NK-92 (cell line): ENCODE results near the gene DCC.

Experiments used
- DNase-seq: peaks from one replicate; lab custom pipeline; 2025; ENCODE audit not compliant: unreplicated experiment; lab: John Stamatoyannopoulos, UW

Gene DCC

DNA sequence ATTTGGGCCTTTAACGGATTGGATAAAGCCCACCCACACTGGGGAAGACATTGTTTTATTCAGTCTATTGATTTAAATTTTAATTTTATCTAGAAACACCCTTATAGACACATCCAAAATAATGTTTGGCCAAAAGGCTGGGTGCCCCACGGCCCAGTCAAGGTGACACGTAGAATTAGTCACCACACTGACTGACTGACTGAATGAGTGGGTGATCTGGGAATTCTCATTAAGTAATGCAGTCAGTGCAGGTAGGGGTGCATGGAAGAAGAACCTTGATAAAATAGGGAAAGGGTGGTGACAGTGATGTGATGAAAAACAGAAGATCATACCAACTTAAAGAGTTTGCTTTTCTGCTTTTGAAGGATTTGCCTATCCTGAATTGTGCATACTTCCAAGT is 554.8 kb downstream of the DCC start:
- DNase-seq: no peak

DNA sequence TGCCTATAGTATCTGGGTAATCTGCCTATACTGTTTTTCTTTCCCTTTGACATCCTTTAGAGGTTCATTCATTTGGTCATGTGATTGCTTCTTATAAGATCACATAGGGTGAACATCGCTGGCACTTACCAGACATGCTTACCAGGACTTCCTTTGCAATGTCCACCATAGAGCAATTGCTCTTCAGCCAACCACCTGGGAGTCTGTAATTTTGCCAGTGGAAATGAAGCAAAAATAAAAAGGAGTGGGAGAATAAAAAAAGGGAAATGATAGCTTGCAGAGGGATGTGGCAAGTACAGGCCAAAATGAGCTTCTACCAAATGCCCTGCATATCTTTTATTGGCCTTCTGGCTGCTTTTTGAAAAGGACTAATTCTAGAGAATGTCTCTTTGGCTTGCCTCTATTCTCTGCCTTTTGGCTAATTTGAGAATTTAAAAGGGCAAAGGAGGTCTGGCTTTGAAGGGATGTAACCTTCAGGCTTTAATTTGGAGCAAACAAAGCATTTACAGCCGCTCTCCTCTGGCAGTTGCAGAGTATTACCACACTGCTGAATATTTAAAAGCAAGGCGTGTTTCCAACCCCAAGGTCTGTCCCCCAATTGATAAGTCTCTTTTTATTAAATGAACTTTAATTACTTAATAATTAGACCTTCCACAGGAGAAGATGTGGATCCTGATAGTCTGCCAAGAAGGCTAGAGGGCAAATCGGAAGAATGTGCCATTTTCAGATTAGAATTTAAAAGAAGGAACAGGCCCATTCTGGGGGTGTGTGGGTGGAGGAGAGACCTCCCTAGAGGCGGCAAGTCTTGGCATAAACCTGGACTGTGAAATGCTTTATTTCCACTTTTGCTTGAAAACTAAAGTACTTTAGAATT is 557.9 kb downstream of the DCC start:
- no peak for DNase-seq

DNA sequence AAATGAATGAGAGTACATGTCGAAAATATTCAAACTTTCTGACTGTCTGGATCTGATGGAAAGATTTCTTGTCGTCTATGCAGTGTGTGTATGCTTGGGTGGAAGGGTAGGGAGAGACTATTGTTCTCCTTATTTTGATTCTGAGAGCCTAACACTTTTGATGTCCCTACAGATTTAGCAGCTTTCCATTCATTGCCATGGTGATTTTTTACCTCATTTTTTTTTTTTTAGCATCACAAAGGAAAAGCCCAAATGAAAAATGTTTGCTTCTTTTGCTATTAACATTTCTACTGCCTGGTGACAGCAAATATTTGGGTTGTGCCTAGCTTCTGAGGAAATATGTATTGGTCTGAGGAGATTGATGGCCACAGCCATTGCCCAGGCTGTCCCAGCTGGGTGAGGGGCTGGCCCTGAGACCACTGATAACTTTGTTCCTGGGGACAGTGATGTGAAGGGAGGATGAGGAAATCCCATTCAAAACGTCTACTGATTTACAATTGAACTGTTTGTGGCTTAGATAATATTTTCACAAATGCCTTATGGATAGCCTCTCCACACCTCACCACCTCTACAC is 558.6 kb downstream of the DCC start:
- DNase-seq: no peak

DNA sequence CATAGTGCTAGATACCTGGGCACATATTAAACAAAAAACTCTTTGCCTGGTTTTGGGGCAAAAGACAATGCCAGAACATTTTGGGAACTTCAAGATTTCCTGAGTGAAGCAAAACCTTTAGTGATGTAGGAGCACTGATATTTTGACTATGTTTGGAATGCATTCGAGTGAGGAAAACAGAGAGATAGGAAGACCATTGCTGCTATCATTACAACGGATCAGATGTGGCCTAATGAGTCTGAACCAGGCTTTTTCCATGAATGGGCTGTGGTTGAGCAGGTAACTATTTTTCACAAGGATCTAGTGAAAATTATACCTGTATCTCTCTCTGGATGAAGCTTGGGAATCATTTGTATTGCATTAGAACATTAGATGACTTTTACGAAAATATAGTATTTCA is 562.2 kb downstream of the DCC start:
- no peak for DNase-seq

DNA sequence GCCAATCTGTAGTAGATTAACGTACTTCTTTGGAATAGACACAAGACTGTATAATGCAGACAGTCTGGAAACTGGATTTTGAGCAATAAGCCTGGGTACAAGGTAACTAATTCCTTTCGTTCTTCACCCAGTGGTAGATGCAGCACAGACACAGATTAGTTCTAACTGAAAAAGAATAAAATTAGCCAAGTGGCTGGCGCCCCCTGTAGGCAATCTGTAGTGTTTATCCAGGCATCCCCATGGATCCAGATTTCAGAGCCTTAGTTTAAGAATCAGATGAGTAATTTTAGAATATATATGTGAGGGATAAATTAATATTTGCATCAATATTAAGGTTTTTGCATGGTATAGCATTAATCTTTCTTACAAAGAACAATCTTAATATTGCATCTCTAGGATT is 563.9 kb downstream of the DCC start:
- no peak for DNase-seq

DNA sequence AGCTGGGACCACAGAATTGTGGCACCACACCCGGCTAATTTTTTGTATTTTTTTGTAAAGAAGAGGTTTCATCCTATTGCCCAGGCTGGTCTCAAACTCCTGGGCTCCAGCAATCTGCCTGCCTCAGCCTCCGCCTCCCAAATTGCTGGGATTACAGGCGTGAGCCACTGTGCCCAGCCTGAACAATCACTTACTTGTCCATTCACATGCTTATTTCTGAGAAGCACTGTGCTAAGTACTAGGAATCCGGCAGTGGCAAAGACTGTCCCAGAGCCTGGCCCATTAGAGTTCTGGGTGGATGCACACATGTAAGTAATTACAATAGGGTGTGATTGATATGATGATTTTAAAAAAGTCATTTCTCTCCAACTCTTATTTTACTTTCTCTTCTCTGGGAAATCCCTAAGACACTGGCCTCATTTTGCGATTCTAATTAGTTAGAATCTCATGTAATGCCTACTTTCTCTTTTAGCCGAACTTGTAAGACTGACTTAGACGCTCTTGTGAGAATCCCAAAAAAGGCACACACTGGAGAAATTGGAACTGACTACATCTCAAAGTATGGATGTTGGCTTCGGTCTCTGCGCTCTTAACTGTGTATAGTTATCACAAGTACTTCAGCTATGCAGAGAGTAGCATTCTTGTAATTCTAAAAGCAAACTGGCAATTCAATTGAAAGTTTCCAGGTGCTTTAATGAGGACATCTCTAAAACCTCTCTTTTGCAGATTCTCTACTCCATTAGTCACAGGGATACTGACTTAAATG is 567.7 kb downstream of the DCC start:
- DNase-seq: no peak

DNA sequence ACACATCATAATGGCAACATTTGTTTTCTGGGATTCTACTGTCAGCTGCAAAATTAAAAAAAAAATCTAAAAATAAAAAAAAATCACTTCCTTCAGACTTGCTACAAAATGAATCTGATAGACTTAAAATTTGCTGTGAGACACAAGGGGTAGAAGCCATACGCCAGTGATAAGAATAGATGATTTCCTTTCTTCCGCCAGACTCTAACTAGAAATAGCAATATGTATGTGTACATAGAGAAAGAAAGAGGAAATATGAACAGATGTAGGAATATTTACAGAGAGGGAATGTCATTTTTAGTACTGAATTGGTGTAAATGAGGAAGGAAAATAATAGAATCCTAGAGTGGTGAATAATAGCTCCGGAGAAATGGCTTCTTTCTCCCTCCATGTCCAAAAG is 574.2 kb downstream of the DCC start:
- no peak for DNase-seq

DNA sequence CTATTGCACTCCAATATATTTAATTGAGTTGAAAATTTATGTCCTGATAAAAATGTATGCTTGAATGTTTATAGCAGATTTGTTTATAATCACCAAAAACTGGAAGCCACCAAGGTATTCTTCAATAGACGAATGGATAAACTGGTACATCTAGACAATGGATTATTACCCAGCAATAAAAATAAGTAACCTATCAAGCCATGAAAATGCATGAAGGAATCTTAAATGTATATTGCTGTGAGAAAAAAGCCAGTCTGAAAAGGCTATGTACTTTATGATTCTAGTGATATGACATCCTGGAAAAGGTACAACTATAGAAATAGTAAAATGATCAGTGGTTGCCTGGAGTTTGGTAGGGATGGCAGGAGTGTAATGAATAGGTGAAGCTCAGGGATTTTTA is 580.7 kb downstream of the DCC start:
- DNase-seq: no peak

DNA sequence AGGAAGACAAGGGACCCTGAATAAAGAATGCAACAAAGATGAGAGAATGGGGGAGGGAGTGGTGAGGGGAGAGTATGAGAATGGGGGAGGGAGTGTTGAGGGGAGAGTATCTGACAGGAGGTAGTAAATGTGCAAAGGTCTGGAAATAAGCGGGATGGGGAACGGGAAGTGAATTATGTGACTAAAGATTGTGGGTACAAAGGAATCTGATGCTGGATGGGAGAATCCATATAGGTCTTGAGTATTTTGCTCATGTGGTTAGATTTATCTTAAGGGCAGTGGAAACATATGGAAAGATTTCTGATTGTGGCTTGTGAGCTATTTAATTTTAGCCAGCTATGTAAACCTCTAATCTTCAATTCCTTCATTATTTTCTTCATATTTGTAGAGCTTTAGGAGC is 593.4 kb downstream of the DCC start:
- no peak for DNase-seq

DNA sequence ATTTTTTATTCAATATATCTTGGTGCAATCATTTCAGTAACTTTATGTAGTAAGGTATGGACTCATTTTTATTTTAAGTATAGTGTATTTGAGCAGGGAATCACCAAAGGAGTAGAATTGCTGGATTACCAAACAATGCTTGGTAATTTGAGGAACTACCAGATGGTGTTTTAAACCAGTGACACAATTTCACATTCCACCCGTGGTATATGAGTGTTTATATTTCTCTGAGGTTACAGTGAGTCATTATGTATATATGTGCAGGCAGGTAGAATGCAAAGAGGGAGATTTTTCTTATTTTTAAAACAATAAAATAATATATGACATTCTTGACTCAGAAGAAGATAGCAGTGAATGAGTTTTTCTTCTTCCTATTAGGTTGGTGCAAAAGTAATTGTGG is 596.9 kb downstream of the DCC start:
- DNase-seq: no peak

DNA sequence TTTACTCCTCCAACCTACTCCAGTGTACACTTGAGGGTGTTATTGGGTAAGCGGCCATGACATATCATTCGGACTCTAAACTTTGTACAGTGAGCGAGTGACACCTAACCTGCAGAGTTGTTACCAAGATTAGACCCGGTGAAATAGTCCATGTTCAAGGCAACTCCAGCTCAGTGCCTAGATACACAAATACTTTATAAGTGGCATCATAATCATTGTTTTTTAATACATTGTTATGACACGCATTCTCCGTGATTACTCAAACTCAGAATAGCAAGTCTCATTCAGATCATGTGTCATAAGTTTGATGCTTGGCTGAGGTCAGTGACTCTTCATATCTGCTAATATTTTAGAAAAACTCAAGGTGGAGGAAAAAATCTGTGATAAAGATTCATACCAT is 597.8 kb downstream of the DCC start:
- no peak for DNase-seq

DNA sequence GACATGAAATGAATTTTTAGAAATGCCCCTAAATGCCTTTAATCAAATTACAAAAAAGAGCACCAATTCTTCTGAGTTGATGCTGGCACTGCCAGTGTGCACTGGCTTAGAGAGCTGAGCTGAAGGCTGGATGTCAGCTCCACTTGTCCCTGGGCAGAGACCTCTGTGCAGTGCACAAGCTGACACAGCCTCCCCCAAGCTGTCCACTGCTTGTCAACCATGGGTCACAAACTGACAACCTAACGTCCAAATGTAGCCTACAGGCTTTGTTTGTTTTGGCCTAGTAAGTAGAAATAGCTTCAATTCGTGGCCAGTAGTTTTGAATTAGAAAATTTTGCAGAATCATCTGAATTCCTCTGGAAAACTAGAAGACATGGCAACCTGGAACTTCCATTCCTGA is 605.6 kb downstream of the DCC start:
- no peak for DNase-seq

DNA sequence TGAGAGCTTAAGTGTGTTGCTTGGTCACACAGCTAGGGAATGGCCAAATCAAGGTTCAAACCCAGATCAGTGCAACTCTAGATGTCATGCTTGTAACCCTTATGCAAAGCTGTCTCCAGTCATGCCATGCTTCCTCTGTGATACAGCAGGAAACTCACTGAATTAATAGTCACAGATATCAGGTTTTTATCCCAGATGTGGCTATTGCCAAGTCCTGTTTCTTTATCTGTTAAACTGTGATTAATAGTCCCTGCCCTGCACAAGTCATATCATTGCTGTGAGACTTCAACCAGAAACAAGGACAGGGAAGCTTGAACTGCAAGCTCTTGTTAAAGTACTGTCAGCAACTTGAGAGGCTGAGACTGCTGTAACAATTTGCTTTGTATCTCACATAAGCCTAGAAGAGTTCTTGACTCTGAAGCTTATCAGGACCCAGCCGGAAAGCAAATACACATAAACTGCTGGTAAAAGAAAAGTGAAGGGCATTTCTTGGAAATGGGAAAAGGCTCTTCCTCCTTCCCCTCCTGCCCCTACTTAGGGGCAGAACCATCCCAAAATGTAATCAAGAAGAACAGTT is 609.0 kb downstream of the DCC start:
- DNase-seq: no peak

DNA sequence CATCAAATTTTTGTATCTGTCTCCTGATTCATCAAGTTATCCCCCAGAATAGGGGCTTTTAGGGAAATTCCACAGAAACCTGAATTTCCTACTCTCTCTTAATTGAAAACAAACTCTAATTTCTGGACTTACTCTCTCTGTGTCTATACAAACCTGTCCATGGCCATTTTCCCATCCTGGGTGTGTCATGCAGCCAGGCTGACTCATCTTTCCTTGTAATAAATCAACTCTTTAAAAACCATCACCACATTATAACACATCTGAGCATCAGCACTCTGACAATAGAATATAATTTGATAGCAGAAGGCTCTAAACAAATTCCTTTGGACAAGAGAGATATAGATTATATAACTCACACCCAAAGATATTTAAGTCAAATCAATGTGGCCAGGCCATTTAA is 610.2 kb downstream of the DCC start:
- DNase-seq: no peak

DNA sequence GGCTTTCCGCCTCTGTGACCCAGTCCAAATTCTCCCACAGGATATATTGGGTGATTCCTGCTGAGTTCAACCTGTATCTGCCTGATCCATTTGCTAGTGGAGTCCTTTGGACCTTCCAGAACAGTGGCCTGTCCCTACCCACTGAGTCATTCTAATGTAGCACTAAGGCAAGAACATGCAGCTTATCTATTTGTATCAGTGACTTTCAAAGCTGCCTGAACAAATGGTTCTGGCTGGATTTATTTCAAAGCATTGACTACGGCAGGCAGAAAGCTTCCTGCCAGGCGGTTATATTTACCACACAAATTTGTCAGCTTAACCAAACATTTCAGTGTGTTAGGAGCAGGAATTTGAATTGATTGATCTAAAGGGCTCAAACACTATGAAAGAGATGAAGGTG is 613.4 kb downstream of the DCC start:
- no peak for DNase-seq

DNA sequence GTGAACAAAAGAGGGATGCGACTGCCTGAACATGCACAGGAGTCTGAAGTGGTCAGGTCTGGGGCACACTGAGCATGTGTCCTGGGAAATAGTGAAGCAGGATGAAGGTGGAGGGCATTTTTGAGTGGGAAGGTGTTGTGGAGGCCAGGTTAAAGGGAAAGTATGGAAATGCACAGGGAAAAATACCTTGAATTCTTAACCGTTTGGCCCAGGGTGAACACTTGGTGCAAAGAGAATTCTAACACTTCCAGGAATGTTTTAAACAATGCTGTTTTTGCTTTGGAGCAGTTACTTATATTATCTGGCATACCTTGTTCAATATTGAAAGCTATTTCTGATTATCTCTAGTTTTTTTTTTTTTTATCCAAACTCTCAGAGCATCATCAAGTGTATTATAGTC is 623.5 kb downstream of the DCC start:
- DNase-seq: no peak

DNA sequence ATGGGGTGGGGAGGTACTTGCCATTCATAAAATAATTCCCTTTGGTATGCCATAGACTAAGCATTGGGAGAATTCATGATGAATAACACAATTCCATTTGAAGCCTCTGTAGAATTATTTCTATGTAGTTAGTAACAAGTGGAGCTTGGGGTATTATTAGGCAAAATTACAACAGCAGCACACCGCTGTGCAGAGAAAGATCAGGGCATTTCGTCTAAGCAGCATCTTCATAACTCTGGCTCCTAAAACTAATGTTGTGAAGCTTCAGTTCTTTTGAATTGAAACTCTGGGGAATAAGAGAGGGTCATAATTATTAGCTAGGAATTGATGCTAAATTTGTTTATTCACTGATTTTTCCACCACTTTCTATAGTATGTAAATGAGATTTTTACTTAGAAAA is 630.7 kb downstream of the DCC start:
- no peak for DNase-seq

DNA sequence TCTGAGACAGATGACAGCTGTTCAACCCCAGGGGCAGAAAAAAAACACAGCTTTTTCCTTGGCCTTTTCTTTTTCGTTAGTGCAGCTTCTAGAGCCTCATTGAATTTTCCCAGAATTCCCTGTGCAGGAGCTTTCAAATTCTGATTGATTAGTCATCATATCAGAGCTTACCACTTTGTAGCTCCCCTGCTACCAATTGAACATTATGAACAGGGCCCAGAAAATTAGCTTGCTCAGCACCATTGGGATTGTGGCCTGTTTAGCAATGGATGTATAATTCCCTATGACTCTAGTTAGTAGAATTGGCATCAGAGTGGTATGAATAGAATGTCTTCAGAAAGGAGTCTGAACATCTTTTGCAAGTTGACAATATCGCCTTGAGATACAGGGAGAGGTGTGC is 631.1 kb downstream of the DCC start:
- no peak for DNase-seq

DNA sequence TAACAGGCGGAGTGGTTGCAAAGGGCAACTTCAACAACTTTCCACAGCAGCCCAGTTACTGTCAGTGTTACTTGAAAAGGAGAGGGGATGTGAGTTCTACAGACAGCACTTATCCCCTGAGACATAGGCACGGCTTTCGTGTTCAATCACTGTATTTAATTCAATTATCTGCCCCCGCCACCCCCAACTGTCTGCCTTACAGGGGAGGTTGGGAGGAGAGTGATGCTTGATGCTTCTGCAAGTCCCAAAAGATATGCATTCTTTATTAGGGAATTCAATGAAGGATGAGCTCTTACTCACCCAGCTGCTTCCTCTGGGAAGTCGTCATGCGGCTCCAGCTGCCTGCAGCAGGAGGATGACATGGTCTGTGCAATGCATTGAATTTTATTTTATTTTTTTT is 639.9 kb downstream of the DCC start:
- DNase-seq: no peak

DNA sequence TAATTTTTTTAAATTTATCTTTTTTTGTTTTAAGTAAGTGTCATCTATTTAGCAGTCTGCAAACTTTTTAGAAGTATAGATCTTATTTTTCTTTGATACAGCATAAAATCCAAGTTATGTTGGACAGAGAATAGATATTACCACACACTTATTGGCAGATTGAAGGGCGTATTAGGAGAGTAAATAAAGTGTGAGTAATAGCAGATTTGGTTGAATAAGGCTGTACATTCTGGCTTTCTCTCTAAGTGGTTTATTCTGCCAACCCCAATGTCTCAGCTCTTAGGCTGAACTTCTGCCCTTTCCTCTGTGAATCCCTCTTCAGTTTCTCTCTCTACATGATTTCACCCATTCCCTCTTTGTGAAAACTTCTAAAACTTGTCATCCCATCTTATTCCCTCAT is 651.2 kb downstream of the DCC start:
- DNase-seq: no peak

DNA sequence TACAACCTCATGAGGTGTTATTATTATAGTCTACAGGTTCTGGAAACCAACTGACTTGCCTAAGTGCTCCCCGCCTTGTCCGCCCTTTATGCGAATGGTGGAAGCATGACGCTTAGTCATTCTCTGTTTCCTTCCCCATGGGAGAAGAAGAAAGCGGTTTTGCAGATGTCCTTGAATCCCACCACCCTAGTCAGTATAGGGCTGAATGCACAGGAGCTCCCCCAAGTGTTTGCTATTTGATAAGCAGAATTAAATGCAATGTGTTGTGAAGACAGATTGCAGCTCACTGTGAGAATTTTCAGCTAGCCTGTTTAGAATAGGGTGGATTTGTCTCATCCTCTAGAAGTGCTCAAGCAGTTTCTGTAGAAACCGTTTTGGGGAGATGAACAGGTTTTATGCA is 652.0 kb downstream of the DCC start:
- no peak for DNase-seq

DNA sequence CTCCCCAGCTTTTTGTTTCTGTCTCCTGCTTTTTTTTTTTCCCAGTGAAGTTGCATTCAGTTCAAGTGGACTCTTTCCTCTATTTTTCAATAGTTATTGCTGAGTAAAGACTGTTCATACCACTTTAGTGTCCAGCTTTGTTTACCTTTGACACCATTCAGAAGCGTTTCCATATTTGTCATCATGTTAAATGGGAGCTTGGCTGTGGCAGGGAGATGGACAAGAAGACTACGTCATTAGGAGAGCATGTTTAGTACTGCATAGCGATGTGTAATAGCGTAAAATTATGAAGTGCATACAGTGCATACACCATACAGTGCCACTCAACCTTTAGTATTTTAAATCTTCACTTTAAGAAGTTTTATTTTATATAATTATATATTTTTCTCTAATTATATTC is 655.9 kb downstream of the DCC start:
- no peak for DNase-seq
